HEK293 (cell line): ENCODE measurements around the gene GRK2.

ENCODE experiments used
- CTCF ChIA-PET: fragments of 350-600 bp; formaldehyde crosslinking; extraction: SDS; loops from one replicate; lab custom pipeline; 2021; ENCODE audit warnings: antibody characterized with exemption; lab: Yijun Ruan, JAX
- POLR2A ChIA-PET: fragments of 300-600 bp; formaldehyde crosslinking; extraction: SDS; loops from one replicate; lab custom pipeline; 2020; ENCODE audit warnings: antibody characterized with exemption, inconsistent platforms; lab: Yijun Ruan, JAX
- H3K27ac ChIP-seq: fragments of 200-500 bp; sonication (Bioruptor generic); 2 replicates; pipeline ENCODE4 v1.5.1; 2014; ENCODE audit warnings: low read depth, low read length, control low read depth, inconsistent platforms; ENCODE audit errors: extremely low read depth
- H3K36me3 ChIP-seq, 2 experiments: fragments of 200-500 bp in 1 of 2; sonication (Bioruptor generic) in 1 of 2; 1 replicate in 1 of 2; 2 replicates in 1 of 2; pipeline ENCODE4 v1.5.1; 2014 to 2017; ENCODE audit warnings: inconsistent platforms in 2 of 2, low read length in 2 of 2; ENCODE audit not compliant: control insufficient read depth in 2 of 2, insufficient read depth in 1 of 2
- H3K4me1 ChIP-seq: fragments of 200-500 bp; sonication (Bioruptor generic); 2 replicates; pipeline ENCODE4 v1.5.1; 2014; ENCODE audit warnings: mild to moderate bottlenecking, low read length, inconsistent platforms; ENCODE audit not compliant: control insufficient read depth, insufficient read depth
- H3K4me3 ChIP-seq: 2 replicates; pipeline ENCODE4 v1.5.1; 2011; ENCODE audit warnings: low read depth, mild to moderate bottlenecking, control low read depth, low read length, moderate library complexity
- H3K9me3 ChIP-seq: fragments of 200-500 bp; sonication (Bioruptor generic); 2 replicates; pipeline ENCODE4 v1.5.1; 2014; ENCODE audit warnings: low read depth, low read length, inconsistent platforms; ENCODE audit not compliant: control insufficient read depth, insufficient read depth
- KLF1 ChIP-seq: fragments of 450-650 bp; formaldehyde crosslinking; IDR thresholded peaks from 2 replicates; pipeline ENCODE4 v1.5.1; 2016; ENCODE audit warnings: missing biosample characterization, missing genetic modification characterization
- KLF8 ChIP-seq: fragments of 450-650 bp; formaldehyde crosslinking; IDR thresholded peaks from 2 replicates; pipeline ENCODE4 v1.5.1; 2016; ENCODE audit warnings: missing biosample characterization, missing genetic modification characterization
- PRDM10 ChIP-seq: fragments of 450-650 bp; formaldehyde crosslinking; IDR thresholded peaks from 2 replicates; pipeline ENCODE4 v1.5.1; 2016; ENCODE audit warnings: missing biosample characterization, missing genetic modification characterization
- TSHZ1 ChIP-seq: fragments of 450-650 bp; formaldehyde crosslinking; IDR thresholded peaks from 2 replicates; pipeline ENCODE4 v1.5.1; 2016; ENCODE audit warnings: missing biosample characterization, missing genetic modification characterization, borderline replicate concordance
- ZBTB20 ChIP-seq: fragments of 450-650 bp; formaldehyde crosslinking; IDR thresholded peaks from 2 replicates; pipeline ENCODE4 v1.5.1; 2016; ENCODE audit warnings: missing biosample characterization, missing genetic modification characterization
- ZNF133 ChIP-seq: fragments of 450-650 bp; formaldehyde crosslinking; IDR thresholded peaks from 2 replicates; pipeline ENCODE4 v1.5.1; 2016; ENCODE audit warnings: missing biosample characterization, missing genetic modification characterization
- ZNF157 ChIP-seq: fragments of 450-650 bp; formaldehyde crosslinking; IDR thresholded peaks from 2 replicates; pipeline ENCODE4 v1.5.1; 2016; ENCODE audit warnings: missing biosample characterization, missing genetic modification characterization
- ZNF292 ChIP-seq: fragments of 450-650 bp; formaldehyde crosslinking; IDR thresholded peaks from 2 replicates; pipeline ENCODE4 v1.5.1; 2016; ENCODE audit warnings: low read depth, missing biosample characterization, missing genetic modification characterization, borderline replicate concordance
- ZNF37A ChIP-seq: fragments of 450-650 bp; IDR thresholded peaks from 2 replicates; pipeline ENCODE4 v1.5.1; 2018; ENCODE audit warnings: missing biosample characterization, missing genetic modification characterization
- ZNF561 ChIP-seq: fragments of 450-650 bp; IDR thresholded peaks from 2 replicates; pipeline ENCODE4 v1.5.1; 2018; ENCODE audit warnings: missing biosample characterization, missing genetic modification characterization, borderline replicate concordance
- ZNF621 ChIP-seq: fragments of 450-650 bp; formaldehyde crosslinking; IDR thresholded peaks from 2 replicates; pipeline ENCODE4 v1.5.1; 2017; ENCODE audit warnings: missing biosample characterization, missing genetic modification characterization
- ZNF654 ChIP-seq: fragments of 450-650 bp; formaldehyde crosslinking; IDR thresholded peaks from 2 replicates; pipeline ENCODE4 v1.5.1; 2016; ENCODE audit warnings: low read depth, missing biosample characterization, missing genetic modification characterization
- ZNF692 ChIP-seq: fragments of 450-650 bp; formaldehyde crosslinking; IDR thresholded peaks from 2 replicates; pipeline ENCODE4 v1.5.1; 2016; ENCODE audit warnings: missing biosample characterization, missing genetic modification characterization
- ZNF747 ChIP-seq: fragments of 450-650 bp; formaldehyde crosslinking; IDR thresholded peaks from 2 replicates; pipeline ENCODE4 v1.5.1; 2016; ENCODE audit warnings: missing biosample characterization, missing genetic modification characterization

GRK2 gene

DNA sequence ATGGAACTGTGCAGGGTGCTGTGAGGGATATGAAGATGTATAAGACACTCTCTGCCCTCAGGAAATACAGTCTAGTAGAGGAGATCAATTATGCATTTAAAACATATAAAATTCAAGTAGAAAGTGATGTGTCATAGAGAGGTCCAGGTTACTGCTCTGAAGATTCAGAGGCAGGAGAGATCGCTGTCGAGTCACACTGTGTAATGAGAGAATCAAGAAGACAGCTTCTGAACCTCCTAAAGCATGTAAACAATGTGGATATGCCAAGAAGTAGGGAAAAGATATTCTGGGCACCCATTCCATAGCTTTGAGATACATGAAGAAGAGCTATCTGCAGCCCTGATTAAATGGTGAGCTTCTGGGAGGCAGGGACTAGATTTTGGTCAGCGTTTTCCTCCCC lies 53.7 kb downstream of the GRK2 start:
- TF ChIP-seq ZNF654 (tag by site-specific recombination) (no peak), ZNF621 (tag by site-specific recombination) (no peak), ZBTB20 (tag by site-specific recombination) (no peak), ZNF692 (tag by site-specific recombination) (no peak), ZNF561 (tag by site-specific recombination) (no peak), KLF8 (no peak), ZNF37A (tag by site-specific recombination) (no peak)
- Histone ChIP-seq H3K9me3 (no peaks in the 10 kb centered on the region), H3K4me1 (no peaks in the 10 kb centered on the region), H3K36me3 (peaks cover 0 to 16% of the 10 kb centered on the region in 2 experiments; a peak in 1 of 3 replicates), H3K27ac (no peak overlapping the region), H3K4me3 (no peak overlapping the region)
- POLR2A ChIA-PET = no interaction called here
- CTCF ChIA-PET = interaction anchor here (0.6 to 11.2 kb wide), 6 partner anchors 25 to 80 kb away, joined by 3 to 104 read pairs (median 4); no protein-coding TSS in a partner anchor

- Histone ChIP-seq H3K4me3 (no peak overlapping the region), H3K4me1 (no peaks in the 10 kb centered on the region), H3K9me3 (no peaks in the 10 kb centered on the region), H3K36me3 (peaks cover 0 to 16% of the 10 kb centered on the region in 2 experiments; a peak in 1 of 3 replicates), H3K27ac (no peak overlapping the region)
- POLR2A ChIA-PET = no interaction called here
- TF ChIP-seq ZNF292 (tag by site-specific recombination) (no peak), PRDM10 (tag by site-specific recombination) (no peak), ZNF747 (tag by site-specific recombination) (no peak), ZNF133 (tag by site-specific recombination) (no peak), TSHZ1 (tag by site-specific recombination) (no peak), KLF1 (tag by site-specific recombination) (no peak), ZNF157 (no peak)
- TF ChIP-seq, all 188 proteins: peak for 0
- CTCF ChIA-PET = interaction anchor here (0.7 to 11.2 kb wide), 8 partner anchors 24 to 81 kb away, joined by 3 to 104 read pairs (median 4); no protein-coding TSS in a partner anchor
These were observed 54.4 kb downstream of the GRK2 start for GRCh38 chr11:67320691-67321090.
